Measurements from ENCODE around the gene RPS6KA5. TPM values are rescaled to one million over a fixed set of nuclear protein-coding genes. Genes with fewer than 3 reads are reported as not detected.

Gene RPS6KA5
- total RNA-seq, 1 experiment from 2014 or later = 3.8 TPM

- DNase-seq = peak; percentile 34
- Histone ChIP-seq H3K27me3 (ENCODE audit: insufficient read depth, low read length) (no peaks in the 10 kb centered on the region), H4K8ac (replicated peaks; ENCODE audit: insufficient read length, low read depth, low read length) (no peak overlapping the region), H3K4ac (ENCODE audit: low read depth, low read length) (no peak overlapping the region), H2BK120ac (ENCODE audit: low read depth, low read length, poor library complexity, severe bottlenecking) (no peak overlapping the region), H3K79me2 (ENCODE audit: insufficient read depth, low read length) (no peaks in the 10 kb centered on the region), H3K9ac (ENCODE audit: extremely low read depth, insufficient read length, low read length) (no peak overlapping the region), H2AK5ac (ENCODE audit: insufficient read length, low read length) (no peak overlapping the region), H2BK12ac (ENCODE audit: insufficient read length, low read depth, low read length) (no peak overlapping the region), H4K91ac (ENCODE audit: insufficient read length, low read depth, low read length) (no peak overlapping the region), H3K23me2 (ENCODE audit: insufficient read length, low read depth, low read length, poor library complexity, severe bottlenecking) (no peaks in the 10 kb centered on the region), H2AFZ (ENCODE audit: low read length) (no peak overlapping the region), H3K4me2 (ENCODE audit: insufficient read depth, insufficient read length, low read length) (no peak overlapping the region), H3T11ph (ENCODE audit: low read length) (no peak overlapping the region), H3K56ac (ENCODE audit: insufficient read length, low read depth, low read length) (no peak overlapping the region), H4K20me1 (ENCODE audit: control insufficient read depth, insufficient read depth, insufficient read length) (no peaks in the 10 kb centered on the region), H2BK15ac (ENCODE audit: low read depth, low read length) (no peak overlapping the region), H3K79me1 (ENCODE audit: insufficient read depth, low read depth, low read length, poor library complexity, severe bottlenecking) (no peaks in the 10 kb centered on the region), H4K5ac (ENCODE audit: insufficient read length, low read depth, low read length) (no peak overlapping the region), H3K14ac (ENCODE audit: insufficient read depth, low read length) (no peak overlapping the region), H3K4me1 (ENCODE audit: insufficient read depth, low read length) (no peaks in the 10 kb centered on the region), H2BK20ac (ENCODE audit: low read depth, low read length, poor library complexity, severe bottlenecking) (no peak overlapping the region), H3K23ac (ENCODE audit: insufficient read length, low read depth, low read length) (no peak overlapping the region), H2BK5ac (ENCODE audit: insufficient read length, low read length) (no peak overlapping the region), H3K9me3 (ENCODE audit: control insufficient read depth, low read depth, low read length) (no peaks in the 10 kb centered on the region), H3K27ac (ENCODE audit: insufficient read length, low read depth, low read length) (no peak overlapping the region), H3K18ac (ENCODE audit: insufficient read length, low read depth, low read length) (no peak overlapping the region)
- H3K9me3 Mint-ChIP-seq = no peaks in the 10 kb centered on the region; a peak in 1 of 5 replicates
- H3K36me3 Mint-ChIP-seq (ENCODE audit: insufficient read depth in 1 of 3, low read depth in 3 of 3) = no peaks in the 10 kb centered on the region
- no peaks in the 10 kb centered on the region for H3K27me3 Mint-ChIP-seq (ENCODE audit: low read depth)
- H3K27ac Mint-ChIP-seq = peak overlapping the region in 1 of 3 experiments; percentile 6; a peak in 1 of 7 replicates
- no peak overlapping the region for H3K4me3 Mint-ChIP-seq
- TF ChIP-seq CTCF (conservative IDR thresholded peaks at IDR 0.05) = no peak; the same call in 2 of the 3 replicates
- no CpG with 5 or more reads among the region's 1 CpG for WGBS (ENCODE audit: extremely low coverage, insufficient read length, low lambda C conversion rate)
- peaks cover 0 to 3% of the 10 kb centered on the region in 2 experiments; a peak in 1 of 4 replicates for H3K4me1 Mint-ChIP-seq
These were observed 73.9 kb downstream of the RPS6KA5 start for GRCh38 chr14:90986510-90986909.
